Brain microvascular endothelial cell (primary cell): Measurements from ENCODE around the gene ZNF697.
A peak's percentile ranks its signal among the peaks of the same experiment; 100 is the strongest.
"Not testable (repeated sequence)": the region's sequence is repeated elsewhere in the genome, so short reads cannot be mapped to it uniquely, and the experiment has no call there.

Experiments used
- DNase-seq: peaks from one replicate; pipeline ENCODE4 v3.0.0-alpha.2; 2020
- H3K27ac ChIP-seq: fragments of 250-450 bp; sonication (Bioruptor Pico); 2 replicates; pipeline ENCODE4 v1.5.1; 2020; ENCODE audit warnings: mild to moderate bottlenecking, moderate library complexity
- H3K27me3 ChIP-seq: fragments of 250-450 bp; sonication (Bioruptor Pico); replicated peaks from 2 replicates; pipeline ENCODE4 v1.5.1; 2020; ENCODE audit warnings: mild to moderate bottlenecking
- H3K36me3 ChIP-seq: fragments of 250-450 bp; sonication (Bioruptor Pico); replicated peaks from 2 replicates; pipeline ENCODE4 v1.5.1; 2020; ENCODE audit warnings: mild to moderate bottlenecking
- H3K4me3 ChIP-seq: 2 replicates; pipeline ENCODE4 v1.5.1; 2011; ENCODE audit warnings: low read depth, mild to moderate bottlenecking, control low read depth, low read length, moderate library complexity
- CTCF ChIP-seq: IDR thresholded peaks from 2 replicates; pipeline ENCODE4 v1.5.1; 2011; ENCODE audit warnings: low read depth, mild to moderate bottlenecking, moderate library complexity, low read length, control low read depth, inconsistent platforms; ENCODE audit errors: missing control alignments
- in situ Hi-C: cut with HindIII; loops from 2 replicates; pipeline ENCODE4 v1.10.0; 2017; ENCODE audit warnings: low sequenced_read_pairs, low pct_ligation_motif_present

ZNF697 gene

GRCh38 chr1:119606394-119606793 is 41.7 kb downstream of the ZNF697 start:
- H3K4me3 ChIP-seq = no peak overlapping the region
- in situ Hi-C loops = no loop called here
- DNase-seq = no peak
- no peak for TF ChIP-seq CTCF
- H3K27ac ChIP-seq = no peak overlapping the region
- no peaks in the 10 kb centered on the region for H3K36me3 ChIP-seq
- H3K27me3 ChIP-seq = no peaks in the 10 kb centered on the region

- no peak overlapping the region for H3K4me3 ChIP-seq
- in situ Hi-C loops = no loop called here
- no peak for DNase-seq
- H3K27ac ChIP-seq = no peak overlapping the region
- no peaks in the 10 kb centered on the region for H3K27me3 ChIP-seq
- TF ChIP-seq CTCF = no peak
- no peaks in the 10 kb centered on the region for H3K36me3 ChIP-seq
Observed at GRCh38 chr1:119605686-119606085, 42.4 kb downstream of the ZNF697 start.

- in situ Hi-C loops, H3K27me3 ChIP-seq, H3K27ac ChIP-seq, H3K4me3 ChIP-seq, H3K36me3 ChIP-seq: not testable (repeated sequence)
- peak; percentile 33 for DNase-seq
Observed at GRCh38 chr1:119605080-119605479, 43.0 kb downstream of the ZNF697 start.

- in situ Hi-C loops = no loop called here
- no peak for TF ChIP-seq CTCF
- DNase-seq = no peak
- Histone ChIP-seq H3K36me3 (no peaks in the 10 kb centered on the region), H3K27ac (no peak overlapping the region), H3K27me3 (no peaks in the 10 kb centered on the region), H3K4me3 (no peak overlapping the region)
Observed at GRCh38 chr1:119603695-119604094, 44.4 kb downstream of the ZNF697 start.

GRCh38 chr1:119603241-119603640 is 44.8 kb downstream of the ZNF697 start:
- H3K4me3 ChIP-seq, H3K27me3 ChIP-seq, H3K27ac ChIP-seq, H3K36me3 ChIP-seq, DNase-seq, in situ Hi-C loops: not testable (repeated sequence)

- DNase-seq, H3K27ac ChIP-seq, H3K36me3 ChIP-seq, in situ Hi-C loops, H3K27me3 ChIP-seq, H3K4me3 ChIP-seq: not testable (repeated sequence)
Observed at GRCh38 chr1:119602789-119603188, 45.3 kb downstream of the ZNF697 start.

- in situ Hi-C loops = no loop called here
- TF ChIP-seq CTCF = no peak
- DNase-seq = no peak
- Histone ChIP-seq H3K27me3 (no peaks in the 10 kb centered on the region), H3K36me3 (no peaks in the 10 kb centered on the region), H3K27ac (no peak overlapping the region), H3K4me3 (no peak overlapping the region)
Observed at GRCh38 chr1:119602169-119602568, 45.9 kb downstream of the ZNF697 start.
